HG03095 (cell line): ENCODE data around the gene PIN1.
"Not testable (repeated sequence)": the region's sequence is repeated elsewhere in the genome, so short reads cannot be mapped to it uniquely, and the experiment has no call there.

Experiments used
- ATAC-seq: cut with Tn5 transposase; IDR thresholded peaks from one replicate; pipeline ENCODE4 v1.9.1; 2021; ENCODE audit warnings: moderate library complexity; ENCODE audit not compliant: unreplicated experiment

PIN1 gene

DNA sequence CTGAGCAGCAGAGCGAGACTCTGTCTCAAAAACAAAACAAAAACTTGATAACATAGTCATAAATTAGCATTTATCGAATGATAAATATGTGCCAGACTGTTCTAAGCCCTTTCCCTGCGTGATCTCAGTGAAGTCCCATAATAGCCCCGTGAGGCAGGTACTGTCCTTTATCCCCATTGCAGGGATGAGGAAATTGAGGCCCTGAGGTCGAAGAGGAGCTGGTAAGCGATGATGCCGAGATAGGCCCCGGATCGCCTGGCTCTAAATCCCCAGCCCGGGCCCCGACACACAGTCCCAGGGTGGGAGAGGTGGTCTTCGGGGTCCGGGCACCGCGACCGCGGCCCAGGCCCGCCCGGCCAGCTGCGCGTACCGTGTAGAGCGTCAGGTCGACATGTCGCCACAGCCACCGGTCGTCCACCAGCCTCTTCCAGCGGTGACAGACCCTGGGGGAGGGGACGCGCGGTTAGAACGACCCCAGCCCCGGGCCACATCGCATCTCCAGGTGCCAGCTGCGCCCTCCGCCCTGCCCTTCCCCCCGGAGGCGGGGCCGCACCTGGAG is 16.9 kb upstream of the PIN1 start:
- no peak for ATAC-seq

- peak; percentile 79 for ATAC-seq
These were observed 16.2 kb upstream of the PIN1 start, which contains the start of gene FBXL12 for GRCh38 chr19:9818734-9819595. Gene FBXL12 (minus strand): TSS chr19:9819079. CDS start chr19:9818813, 266 bp downstream.

GRCh38 chr19:9819596-9819909 is 15.6 kb upstream of the PIN1 start:
- ATAC-seq: no peak

- ATAC-seq: not testable (repeated sequence)
These were observed 15.1 kb upstream of the PIN1 start for GRCh38 chr19:9820034-9820433.

DNA sequence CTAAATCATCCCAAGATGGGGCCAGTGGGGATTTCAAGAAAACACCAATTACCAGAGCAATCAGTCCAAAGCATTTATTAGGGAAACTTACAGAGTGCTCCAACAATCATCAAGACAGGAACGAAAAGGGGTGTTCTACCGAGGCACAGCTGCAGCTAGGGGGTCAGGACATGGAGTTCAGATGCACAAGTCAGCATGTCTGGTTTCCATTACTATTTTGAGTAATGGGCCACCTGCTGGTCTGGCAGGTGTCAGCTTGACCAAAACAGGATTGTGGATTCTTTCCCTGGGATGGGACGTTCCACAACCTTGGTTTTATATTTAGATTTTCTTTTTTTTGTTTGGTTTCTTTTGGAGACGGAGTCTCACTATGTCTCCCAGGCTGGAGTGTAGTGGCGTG is 11.3 kb upstream of the PIN1 start:
- ATAC-seq: no peak

DNA sequence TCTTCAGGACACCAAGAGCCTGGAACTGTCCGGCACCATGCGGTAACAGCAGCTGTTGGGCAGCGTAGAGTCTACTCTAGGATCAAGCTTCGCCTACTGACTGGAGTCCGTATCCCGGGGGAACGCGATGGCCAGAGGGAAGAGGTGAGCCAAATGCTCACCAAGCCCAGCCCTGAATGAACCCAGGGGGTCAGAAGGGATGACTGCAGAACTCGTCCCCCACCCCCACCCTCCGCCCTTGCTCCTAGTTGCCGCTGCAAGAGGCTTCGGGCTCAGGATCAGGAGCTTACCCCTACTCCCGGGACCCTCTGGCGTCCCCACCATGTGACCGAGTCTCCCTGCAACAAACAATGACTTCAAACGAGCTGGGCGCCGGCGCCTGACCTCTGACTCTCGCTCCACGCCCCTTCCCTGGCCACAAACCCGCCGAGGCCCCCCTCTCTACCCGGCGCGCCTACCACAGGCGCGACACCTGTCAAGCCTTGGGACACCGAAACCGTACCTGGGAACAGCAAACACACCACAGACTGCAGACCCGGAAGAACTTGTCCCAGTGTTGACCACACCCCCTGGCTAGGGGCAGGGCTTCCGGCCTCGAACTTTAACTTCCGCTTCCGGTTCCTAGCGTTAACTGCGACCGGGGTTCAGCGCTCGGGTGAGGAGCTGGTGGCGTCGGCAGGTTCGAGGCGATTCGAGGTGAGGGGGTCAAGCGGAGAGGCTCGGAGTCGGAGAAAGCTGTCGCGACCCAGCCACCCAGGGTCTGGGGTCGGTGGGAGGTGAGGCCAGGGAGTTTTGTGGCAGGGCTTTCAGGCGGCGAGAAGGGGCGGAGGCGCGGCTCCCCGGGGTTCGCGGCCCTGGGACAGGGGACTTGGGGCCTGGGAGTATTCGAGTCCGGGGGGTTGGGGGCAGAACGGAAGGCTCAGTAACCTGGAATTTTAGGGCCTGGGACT is 7.6 kb upstream of the PIN1 start, which contains the start of gene UBL5:
TSS of gene UBL5 (plus strand) at position 630 of the 950 bp plus-strand sequence. CDS start 420 bp downstream, outside the sequence.
- peak; percentile 80 for ATAC-seq

DNA sequence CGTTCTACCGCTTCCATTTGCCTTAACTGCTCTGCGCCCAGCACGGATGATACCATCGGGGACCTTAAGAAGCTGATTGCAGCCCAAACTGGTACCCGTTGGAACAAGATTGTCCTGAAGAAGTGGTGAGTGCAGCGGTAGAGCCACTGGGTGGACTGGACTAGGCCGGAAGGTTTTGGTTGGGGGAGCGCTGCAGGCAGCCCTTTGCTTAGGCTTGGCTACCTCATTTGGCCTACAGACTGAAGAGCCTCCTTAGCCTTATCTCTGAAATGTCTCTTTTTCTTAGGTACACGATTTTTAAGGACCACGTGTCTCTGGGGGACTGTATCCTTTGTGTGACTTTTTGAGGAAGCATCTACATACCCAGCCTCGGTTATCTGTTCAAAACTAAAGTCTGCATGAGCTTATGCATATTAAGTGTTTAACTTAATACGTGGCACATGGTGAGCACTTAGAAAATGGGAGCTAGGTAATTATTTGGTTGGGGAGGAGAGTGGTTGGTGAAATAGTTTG is 6.5 kb upstream of the PIN1 start:
- no peak for ATAC-seq

GRCh38 chr19:9834307-9834725 is 802 bp upstream of the PIN1 start:
- no peak for ATAC-seq

- no peak for ATAC-seq
These were observed 410 bp downstream of the PIN1 start for GRCh38 chr19:9835507-9835949.

GRCh38 chr19:9836021-9836420 is 903 bp downstream of the PIN1 start:
- ATAC-seq: no peak

DNA sequence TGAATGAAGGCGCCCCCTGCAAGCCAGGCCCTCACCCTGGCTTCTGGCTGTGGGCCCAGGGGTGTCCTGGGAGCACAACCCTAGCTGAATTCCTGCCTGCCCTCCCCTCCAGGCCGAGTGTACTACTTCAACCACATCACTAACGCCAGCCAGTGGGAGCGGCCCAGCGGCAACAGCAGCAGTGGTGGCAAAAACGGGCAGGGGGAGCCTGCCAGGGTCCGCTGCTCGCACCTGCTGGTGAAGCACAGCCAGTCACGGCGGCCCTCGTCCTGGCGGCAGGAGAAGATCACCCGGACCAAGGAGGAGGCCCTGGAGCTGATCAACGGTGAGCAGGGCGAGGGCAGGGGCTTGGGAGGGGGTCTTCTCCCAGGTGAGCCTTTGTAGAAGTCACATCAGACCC is 3.2 kb downstream of the PIN1 start:
- ATAC-seq: no peak

DNA sequence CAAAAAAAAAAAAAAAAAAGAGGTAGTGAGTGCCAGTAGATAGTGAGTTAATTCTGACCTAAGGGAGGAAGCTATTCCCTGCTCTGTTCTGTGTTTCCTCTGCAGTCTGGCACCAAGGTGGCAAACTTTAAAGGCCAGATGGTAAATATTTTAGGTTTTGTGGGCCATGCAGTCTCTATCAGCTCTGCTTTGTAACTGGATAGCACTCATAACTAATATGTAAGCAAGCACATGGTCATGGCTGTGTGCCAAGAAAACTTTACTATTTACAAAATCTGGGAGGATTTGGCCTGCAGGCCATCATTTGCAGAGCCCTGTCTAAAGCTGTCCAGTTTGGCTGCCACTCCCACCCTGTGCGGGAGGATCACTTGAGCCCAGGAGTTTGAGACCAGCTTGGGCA is 4.3 kb downstream of the PIN1 start:
- ATAC-seq: no peak

DNA sequence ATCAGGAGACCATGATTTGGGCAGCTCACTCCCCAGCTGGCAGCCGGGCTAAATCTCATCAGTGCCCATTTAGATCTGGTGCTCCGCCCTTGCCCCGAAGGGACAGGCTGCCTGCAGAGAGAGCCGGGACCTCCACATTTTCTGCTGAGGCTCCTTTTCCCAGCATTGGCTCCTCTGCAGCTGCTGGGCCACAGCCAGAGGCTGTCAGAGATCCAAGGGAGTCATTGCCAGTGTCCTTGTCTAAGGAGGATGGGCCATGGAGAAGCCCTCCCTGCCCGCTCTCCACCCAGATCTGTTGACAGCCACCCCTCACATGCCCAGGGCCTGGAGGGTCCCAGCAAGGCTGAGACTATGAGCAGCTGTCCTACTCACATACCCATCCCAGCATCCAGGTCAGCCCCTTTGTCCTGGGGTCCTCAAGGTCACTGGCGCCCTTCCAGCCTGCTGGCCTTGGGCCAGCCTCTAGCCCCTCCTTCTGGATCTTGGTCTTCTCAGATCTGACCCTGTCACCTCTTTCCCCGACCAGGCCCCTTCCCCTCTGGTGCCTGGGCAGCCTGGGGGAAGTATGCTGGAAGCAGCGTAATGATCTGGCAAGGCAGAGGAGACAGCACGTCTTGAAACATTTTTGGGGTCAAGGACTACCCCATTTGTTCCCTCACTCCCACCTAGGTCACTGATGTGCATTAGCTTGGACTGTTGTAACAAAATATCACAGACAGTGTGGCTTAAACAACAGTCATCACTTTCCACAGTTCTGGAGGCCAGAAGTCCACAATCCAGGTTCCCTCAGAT is 7.9 kb downstream of the PIN1 start:
- ATAC-seq: no peak

- not testable (repeated sequence) for ATAC-seq
These were observed 8.6 kb downstream of the PIN1 start for GRCh38 chr19:9843626-9844273.

- no peak for ATAC-seq
These were observed 12.1 kb downstream of the PIN1 start for GRCh38 chr19:9847087-9847671.

DNA sequence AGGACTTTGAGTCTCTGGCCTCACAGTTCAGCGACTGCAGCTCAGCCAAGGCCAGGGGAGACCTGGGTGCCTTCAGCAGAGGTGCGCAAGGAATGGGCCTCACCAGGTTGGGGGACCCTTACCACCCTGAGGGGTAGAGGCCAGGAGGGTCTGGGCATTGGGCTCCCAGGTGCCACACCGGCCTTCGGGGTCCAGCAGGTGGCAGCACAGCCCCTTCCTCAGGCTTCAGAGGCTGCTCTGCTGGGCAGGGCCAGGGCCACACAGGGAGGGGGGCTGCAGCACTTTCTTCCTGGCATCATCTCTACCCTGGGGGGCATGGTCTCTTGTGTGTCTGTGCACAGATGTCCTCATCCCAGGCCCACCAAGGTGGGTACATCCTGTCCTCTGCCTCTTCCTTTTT is 12.9 kb downstream of the PIN1 start:
- no peak for ATAC-seq

DNA sequence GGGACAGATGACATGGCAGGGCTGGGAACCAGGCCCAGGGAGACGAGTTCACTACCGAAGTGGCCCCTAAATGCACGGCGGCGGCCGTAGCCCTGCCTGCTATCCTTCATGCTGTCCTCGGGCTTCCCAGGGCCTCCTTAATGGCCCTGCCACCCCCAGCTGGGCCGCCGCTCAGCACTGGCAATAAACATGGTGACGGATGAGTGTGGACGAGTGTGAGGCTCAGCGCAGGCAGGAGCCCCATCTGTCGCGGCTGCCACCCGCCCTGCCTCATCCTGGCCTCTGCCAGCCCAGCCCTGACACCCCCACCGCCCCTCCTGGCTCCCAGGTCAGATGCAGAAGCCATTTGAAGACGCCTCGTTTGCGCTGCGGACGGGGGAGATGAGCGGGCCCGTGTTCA is 13.6 kb downstream of the PIN1 start:
- ATAC-seq: no peak

- no peak for ATAC-seq
These were observed 14.7 kb downstream of the PIN1 start for GRCh38 chr19:9849791-9850190.

GRCh38 chr19:9850235-9850959 is 15.3 kb downstream of the PIN1 start:
- ATAC-seq: no peak
